ENCODE results near the gene ADH7.
"Not testable (repeated sequence)": the region's sequence is repeated elsewhere in the genome, so short reads cannot be mapped to it uniquely, and the experiment has no call there.

The ADH7 gene

DNA sequence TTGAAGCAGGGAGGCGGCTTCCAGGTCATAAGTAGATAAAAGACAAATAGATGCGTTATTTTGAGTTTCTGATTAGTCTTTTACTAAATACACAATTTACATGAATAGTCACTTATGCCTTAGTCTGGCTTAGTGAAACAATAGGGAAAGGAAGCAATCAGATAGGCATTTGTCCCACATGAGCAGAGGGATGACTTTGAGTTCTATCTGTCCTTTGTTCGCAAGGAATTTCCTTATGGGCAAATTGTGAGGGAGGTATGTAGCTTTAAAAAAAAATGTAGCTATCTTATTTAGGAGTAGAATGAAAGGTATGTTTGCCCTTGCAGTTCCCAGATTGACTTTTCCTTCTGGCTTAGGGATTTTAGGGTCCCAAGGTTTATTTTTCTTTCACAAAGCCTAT is 56.3 kb downstream of the ADH7 start:
- ChIA-PET CTCF (interaction anchor here (1.4 kb wide), 1 partner anchor 26 kb away, joined by 5 read pairs; no protein-coding TSS in a partner anchor), POLR2A (no interaction called here)

GRCh38 chr4:99377341-99377740 is 57.8 kb downstream of the ADH7 start:
- not testable (repeated sequence) for H3K9me3 ChIP-seq (ENCODE audit: control insufficient read depth, insufficient read depth, low read depth, low read length); H3K4me1 ChIP-seq (ENCODE audit: control insufficient read depth, insufficient read depth, low read length); H3K4me3 ChIP-seq (ENCODE audit: low read depth, low read length); H3K36me3 ChIP-seq (ENCODE audit: control insufficient read depth in 2 of 2, insufficient read depth in 1 of 2, low read length in 2 of 2); H3K27ac ChIP-seq (ENCODE audit: extremely low read depth, low read depth, low read length)
- ChIA-PET CTCF (interaction anchor here (0.7 kb wide), 1 partner anchor 507 kb away, joined by 3 read pairs; no protein-coding TSS in a partner anchor), POLR2A (interaction anchor here (0.7 kb wide), 1 partner anchor 1225 kb away, joined by 5 read pairs; no protein-coding TSS in a partner anchor)

More for the DNA sequence above, 56.3 kb downstream of the ADH7 start:
- TF ChIP-seq AEBP2 (tag by site-specific recombination; IDR thresholded peaks at IDR 0.05; ENCODE audit: borderline replicate concordance) = no peak
- TF ChIP-seq KLF1 (tag by site-specific recombination; IDR thresholded peaks at IDR 0.05) = no peak
- TF ChIP-seq, protein P1, sequence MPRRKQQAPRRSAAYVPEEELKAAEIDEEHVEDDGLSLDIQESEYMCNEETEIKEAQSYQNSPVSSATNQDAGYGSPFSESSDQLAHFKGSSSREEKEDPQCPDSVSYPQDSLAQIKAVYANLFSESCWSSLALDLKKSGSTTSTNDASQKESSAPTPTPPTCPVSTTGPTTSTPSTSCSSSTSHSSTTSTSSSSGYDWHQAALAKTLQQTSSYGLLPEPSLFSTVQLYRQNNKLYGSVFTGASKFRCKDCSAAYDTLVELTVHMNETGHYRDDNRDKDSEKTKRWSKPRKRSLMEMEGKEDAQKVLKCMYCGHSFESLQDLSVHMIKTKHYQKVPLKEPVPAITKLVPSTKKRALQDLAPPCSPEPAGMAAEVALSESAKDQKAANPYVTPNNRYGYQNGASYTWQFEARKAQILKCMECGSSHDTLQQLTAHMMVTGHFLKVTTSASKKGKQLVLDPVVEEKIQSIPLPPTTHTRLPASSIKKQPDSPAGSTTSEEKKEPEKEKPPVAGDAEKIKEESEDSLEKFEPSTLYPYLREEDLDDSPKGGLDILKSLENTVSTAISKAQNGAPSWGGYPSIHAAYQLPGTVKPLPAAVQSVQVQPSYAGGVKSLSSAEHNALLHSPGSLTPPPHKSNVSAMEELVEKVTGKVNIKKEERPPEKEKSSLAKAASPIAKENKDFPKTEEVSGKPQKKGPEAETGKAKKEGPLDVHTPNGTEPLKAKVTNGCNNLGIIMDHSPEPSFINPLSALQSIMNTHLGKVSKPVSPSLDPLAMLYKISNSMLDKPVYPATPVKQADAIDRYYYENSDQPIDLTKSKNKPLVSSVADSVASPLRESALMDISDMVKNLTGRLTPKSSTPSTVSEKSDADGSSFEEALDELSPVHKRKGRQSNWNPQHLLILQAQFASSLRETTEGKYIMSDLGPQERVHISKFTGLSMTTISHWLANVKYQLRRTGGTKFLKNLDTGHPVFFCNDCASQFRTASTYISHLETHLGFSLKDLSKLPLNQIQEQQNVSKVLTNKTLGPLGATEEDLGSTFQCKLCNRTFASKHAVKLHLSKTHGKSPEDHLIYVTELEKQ (tag by site-specific recombination; IDR thresholded peaks at IDR 0.05; ENCODE audit: borderline replicate concordance) = no peak
- TF ChIP-seq, protein P2, sequence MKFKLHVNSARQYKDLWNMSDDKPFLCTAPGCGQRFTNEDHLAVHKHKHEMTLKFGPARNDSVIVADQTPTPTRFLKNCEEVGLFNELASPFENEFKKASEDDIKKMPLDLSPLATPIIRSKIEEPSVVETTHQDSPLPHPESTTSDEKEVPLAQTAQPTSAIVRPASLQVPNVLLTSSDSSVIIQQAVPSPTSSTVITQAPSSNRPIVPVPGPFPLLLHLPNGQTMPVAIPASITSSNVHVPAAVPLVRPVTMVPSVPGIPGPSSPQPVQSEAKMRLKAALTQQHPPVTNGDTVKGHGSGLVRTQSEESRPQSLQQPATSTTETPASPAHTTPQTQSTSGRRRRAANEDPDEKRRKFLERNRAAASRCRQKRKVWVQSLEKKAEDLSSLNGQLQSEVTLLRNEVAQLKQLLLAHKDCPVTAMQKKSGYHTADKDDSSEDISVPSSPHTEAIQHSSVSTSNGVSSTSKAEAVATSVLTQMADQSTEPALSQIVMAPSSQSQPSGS (tag by site-specific recombination; IDR thresholded peaks at IDR 0.05; ENCODE audit: low read depth) = no peak
- TF ChIP-seq, protein P3, sequence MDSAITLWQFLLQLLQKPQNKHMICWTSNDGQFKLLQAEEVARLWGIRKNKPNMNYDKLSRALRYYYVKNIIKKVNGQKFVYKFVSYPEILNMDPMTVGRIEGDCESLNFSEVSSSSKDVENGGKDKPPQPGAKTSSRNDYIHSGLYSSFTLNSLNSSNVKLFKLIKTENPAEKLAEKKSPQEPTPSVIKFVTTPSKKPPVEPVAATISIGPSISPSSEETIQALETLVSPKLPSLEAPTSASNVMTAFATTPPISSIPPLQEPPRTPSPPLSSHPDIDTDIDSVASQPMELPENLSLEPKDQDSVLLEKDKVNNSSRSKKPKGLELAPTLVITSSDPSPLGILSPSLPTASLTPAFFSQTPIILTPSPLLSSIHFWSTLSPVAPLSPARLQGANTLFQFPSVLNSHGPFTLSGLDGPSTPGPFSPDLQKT (IDR thresholded peaks at IDR 0.05; ENCODE audit: borderline replicate concordance, low read depth, low read length) = no peak
- no peak for TF ChIP-seq ZNF596 (tag by site-specific recombination; IDR thresholded peaks at IDR 0.05)
- TF ChIP-seq ZNF585B (tag by site-specific recombination; IDR thresholded peaks at IDR 0.05) = no peak
- no peak for TF ChIP-seq ZNF510 (tag by site-specific recombination; IDR thresholded peaks at IDR 0.05; ENCODE audit: insufficient replicate concordance)
- TF ChIP-seq ZNF423 (tag by site-specific recombination; IDR thresholded peaks at IDR 0.05) = no peak
- no peak for TF ChIP-seq INSM2 (tag by site-specific recombination; IDR thresholded peaks at IDR 0.05)
- no peak for TF ChIP-seq ZFP37 (tag by site-specific recombination; IDR thresholded peaks at IDR 0.05)
- TF ChIP-seq ZNF37A (tag by site-specific recombination; IDR thresholded peaks at IDR 0.05) = no peak
- no peak for TF ChIP-seq ZNF548 (tag by site-specific recombination; IDR thresholded peaks at IDR 0.05)
- TF ChIP-seq ZNF2 (tag by site-specific recombination; IDR thresholded peaks at IDR 0.05) = no peak
- TF ChIP-seq, protein P4, sequence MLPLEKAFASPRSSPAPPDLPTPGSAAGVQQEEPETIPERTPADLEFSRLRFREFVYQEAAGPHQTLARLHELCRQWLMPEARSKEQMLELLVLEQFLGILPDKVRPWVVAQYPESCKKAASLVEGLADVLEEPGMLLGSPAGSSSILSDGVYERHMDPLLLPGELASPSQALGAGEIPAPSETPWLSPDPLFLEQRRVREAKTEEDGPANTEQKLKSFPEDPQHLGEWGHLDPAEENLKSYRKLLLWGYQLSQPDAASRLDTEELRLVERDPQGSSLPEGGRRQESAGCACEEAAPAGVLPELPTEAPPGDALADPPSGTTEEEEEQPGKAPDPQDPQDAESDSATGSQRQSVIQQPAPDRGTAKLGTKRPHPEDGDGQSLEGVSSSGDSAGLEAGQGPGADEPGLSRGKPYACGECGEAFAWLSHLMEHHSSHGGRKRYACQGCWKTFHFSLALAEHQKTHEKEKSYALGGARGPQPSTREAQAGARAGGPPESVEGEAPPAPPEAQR (tag by site-specific recombination; IDR thresholded peaks at IDR 0.05) = no peak
- Histone ChIP-seq H3K4me1 (ENCODE audit: control insufficient read depth, insufficient read depth, low read length) (no peaks in the 10 kb centered on the region), H3K27ac (ENCODE audit: extremely low read depth, low read depth, low read length) (no peak overlapping the region), H3K9me3 (ENCODE audit: control insufficient read depth, insufficient read depth, low read depth, low read length) (no peaks in the 10 kb centered on the region), H3K4me3 (ENCODE audit: low read depth, low read length) (no peak overlapping the region), H3K36me3 (ENCODE audit: control insufficient read depth in 2 of 2, insufficient read depth in 1 of 2, low read length in 2 of 2) (no peaks in the 10 kb centered on the region)

GRCh38 chr4:99372464-99372863 is 62.7 kb downstream of the ADH7 start:
- CTCF ChIA-PET; H3K36me3 ChIP-seq (ENCODE audit: control insufficient read depth in 2 of 2, insufficient read depth in 1 of 2, low read length in 2 of 2); H3K9me3 ChIP-seq (ENCODE audit: control insufficient read depth, insufficient read depth, low read depth, low read length); H3K4me1 ChIP-seq (ENCODE audit: control insufficient read depth, insufficient read depth, low read length); POLR2A ChIA-PET; H3K27ac ChIP-seq (ENCODE audit: extremely low read depth, low read depth, low read length); H3K4me3 ChIP-seq (ENCODE audit: low read depth, low read length): not testable (repeated sequence)

GRCh38 chr4:99367817-99368216 is 67.3 kb downstream of the ADH7 start:
- H3K36me3 ChIP-seq (ENCODE audit: control insufficient read depth in 2 of 2, insufficient read depth in 1 of 2, low read length in 2 of 2); H3K4me1 ChIP-seq (ENCODE audit: control insufficient read depth, insufficient read depth, low read length); H3K9me3 ChIP-seq (ENCODE audit: control insufficient read depth, insufficient read depth, low read depth, low read length); H3K27ac ChIP-seq (ENCODE audit: extremely low read depth, low read depth, low read length); H3K4me3 ChIP-seq (ENCODE audit: low read depth, low read length); POLR2A ChIA-PET: not testable (repeated sequence)
- CTCF ChIA-PET = interaction anchor here (0.8 kb wide), 1 partner anchor 26 kb away, joined by 3 read pairs; no protein-coding TSS in a partner anchor
